WTC11 (cell line): ENCODE data around the gene CXCL6. TPM values are rescaled to one million over a fixed set of nuclear protein-coding genes. Genes with fewer than 3 reads are reported as not detected.

Experiments used
- ATAC-seq: fragments of 200-7000 bp; cut with Tn5 transposase; 2 replicates; pipeline ENCODE4 v1.10.0; 2021; ENCODE audit warnings: mild to moderate bottlenecking, moderate library complexity
- CTCF ChIA-PET: fragments of 300-600 bp; sonication (Branson Sonifier 250); formaldehyde crosslinking; loops from one replicate; lab custom pipeline; 2021; ENCODE audit warnings: antibody characterized with exemption; lab: Charles Lee
- POLR2A ChIA-PET: fragments of 350-600 bp; sonication (Branson Sonifier 250); formaldehyde crosslinking; loops from one replicate; lab custom pipeline; 2021; ENCODE audit warnings: antibody characterized with exemption; lab: Charles Lee
- DNase-seq: peaks from one replicate; pipeline ENCODE4 v3.0.0; 2021; ENCODE audit warnings: low spot score
- H3K27ac Mint-ChIP-seq: 2 replicates; pipeline ENCODE4 v1.8.0; 2021; ENCODE audit warnings: mixed read lengths
- H3K27me3 Mint-ChIP-seq: 2 replicates; pipeline ENCODE4 v1.8.0; 2021; ENCODE audit warnings: low read depth, mild to moderate bottlenecking, moderate library complexity, mixed read lengths
- H3K36me3 Mint-ChIP-seq: 2 replicates; pipeline ENCODE4 v1.8.0; 2021; ENCODE audit warnings: mixed read lengths
- H3K4me1 Mint-ChIP-seq: 2 replicates; pipeline ENCODE4 v1.8.0; 2022; ENCODE audit warnings: mixed read lengths
- H3K4me3 Mint-ChIP-seq: 2 replicates; pipeline ENCODE4 v1.8.0; 2021; ENCODE audit warnings: mild to moderate bottlenecking, moderate library complexity, mixed read lengths
- H3K9me3 Mint-ChIP-seq: 2 replicates; pipeline ENCODE4 v1.8.0; 2021; ENCODE audit warnings: mixed read lengths
- CREB1 ChIP-seq: sonication (generic); formaldehyde crosslinking; IDR thresholded peaks from 2 replicates; pipeline ENCODE4 v1.8.0; 2023; ENCODE audit warnings: mild to moderate bottlenecking, missing genetic modification reagents
- CREM ChIP-seq: sonication (generic); formaldehyde crosslinking; IDR thresholded peaks from 2 replicates; pipeline ENCODE4 v1.8.1; 2022; ENCODE audit warnings: mild to moderate bottlenecking, missing genetic modification reagents, moderate library complexity
- CTCF ChIP-seq: fragments of 200-600 bp; IDR thresholded peaks from 2 replicates; pipeline ENCODE4 v1.8.0; 2022; ENCODE audit warnings: antibody characterized with exemption
- ELF4 ChIP-seq: sonication (generic); formaldehyde crosslinking; IDR thresholded peaks from 2 replicates; pipeline ENCODE4 v1.8.1; 2022; ENCODE audit warnings: low read depth, mild to moderate bottlenecking, moderate library complexity, missing genetic modification reagents
- GRHL2 ChIP-seq: fragments of 250-450 bp; sonication (Bioruptor Pico); IDR thresholded peaks from 2 replicates; pipeline ENCODE4 v1.8.0; 2022; ENCODE audit warnings: mild to moderate bottlenecking, moderate library complexity; ENCODE audit not compliant: insufficient replicate concordance, severe bottlenecking
- MXD4 ChIP-seq: fragments of 250-450 bp; sonication (Bioruptor Pico); IDR thresholded peaks from 2 replicates; pipeline ENCODE4 v1.8.0; 2021; ENCODE audit warnings: mild to moderate bottlenecking, moderate library complexity, borderline replicate concordance
- NFE2L1 ChIP-seq: sonication (generic); formaldehyde crosslinking; IDR thresholded peaks from 2 replicates; pipeline ENCODE4 v1.8.1; 2023; ENCODE audit warnings: missing genetic modification reagents
- NFYB ChIP-seq: sonication (generic); formaldehyde crosslinking; conservative IDR thresholded peaks from 2 replicates; pipeline ENCODE4 v1.8.0; 2022; ENCODE audit warnings: low read depth, missing genetic modification reagents
- NR3C1 ChIP-seq: sonication (generic); formaldehyde crosslinking; conservative IDR thresholded peaks from 2 replicates; pipeline ENCODE4 v1.8.1; 2023; ENCODE audit warnings: low read depth, mild to moderate bottlenecking, missing genetic modification reagents
- OVOL2 ChIP-seq: fragments of 250-450 bp; sonication (Bioruptor Pico); IDR thresholded peaks from 2 replicates; pipeline ENCODE4 v1.9.0; 2021; ENCODE audit warnings: mild to moderate bottlenecking, borderline replicate concordance
- PRRX2 ChIP-seq: fragments of 250-450 bp; sonication (Bioruptor Pico); IDR thresholded peaks from 2 replicates; pipeline ENCODE4 v1.8.0; 2021; ENCODE audit warnings: mild to moderate bottlenecking
- SMAD4 ChIP-seq: sonication (generic); formaldehyde crosslinking; IDR thresholded peaks from 2 replicates; pipeline ENCODE4 v1.8.0; 2022; ENCODE audit warnings: mild to moderate bottlenecking, missing genetic modification reagents
- SP1 ChIP-seq: sonication (generic); formaldehyde crosslinking; conservative IDR thresholded peaks from 2 replicates; pipeline ENCODE4 v1.8.1; 2022; ENCODE audit warnings: missing genetic modification reagents
- ZNF121 ChIP-seq: sonication (generic); formaldehyde crosslinking; IDR thresholded peaks from 2 replicates; pipeline ENCODE4 v1.8.0; 2023; ENCODE audit warnings: missing genetic modification reagents
- ZNF232 ChIP-seq: sonication (generic); formaldehyde crosslinking; IDR thresholded peaks from 2 replicates; pipeline ENCODE4 v1.8.0; 2022; ENCODE audit warnings: mild to moderate bottlenecking, missing genetic modification reagents
- ZNF532 ChIP-seq: fragments of 250-450 bp; sonication (Bioruptor Pico); IDR thresholded peaks from 2 replicates; pipeline ENCODE4 v1.9.0; 2021; ENCODE audit warnings: mild to moderate bottlenecking, borderline replicate concordance
- total RNA-seq: library from RNA; stranded (reverse); gene quantifications from 3 replicates; pipeline ENCODE4 v1.2.3, GENCODE V29; 2021
- TF ChIP-seq, protein P1 (sequence below): sonication (generic); formaldehyde crosslinking; IDR thresholded peaks from 2 replicates; pipeline ENCODE4 v1.8.1; 2023; ENCODE audit warnings: mild to moderate bottlenecking, missing genetic modification reagents
- TF ChIP-seq, protein P2 (sequence below): sonication (generic); formaldehyde crosslinking; IDR thresholded peaks from 2 replicates; pipeline ENCODE4 v1.8.1; 2022; ENCODE audit warnings: missing genetic modification reagents, borderline replicate concordance
- TF ChIP-seq, protein P3 (sequence below): sonication (generic); formaldehyde crosslinking; IDR thresholded peaks from 2 replicates; pipeline ENCODE4 v1.8.0; 2022; ENCODE audit warnings: mild to moderate bottlenecking, missing genetic modification reagents

CXCL6 gene
- total RNA-seq, 1 experiment from 2014 or later, result 4.9 TPM

- TF ChIP-seq ZNF232 (no peak), NFE2L1 (CRISPR knock-in tag) (no peak), OVOL2 (CRISPR knock-in tag) (no peak), MXD4 (CRISPR knock-in tag) (no peak)
- TF ChIP-seq, all 79 proteins: peak for 4
These were observed 32.9 kb downstream of the CXCL6 start, which contains the start of gene CXCL1 (continued) for GRCh38 chr4:73869130-73870055.

DNA sequence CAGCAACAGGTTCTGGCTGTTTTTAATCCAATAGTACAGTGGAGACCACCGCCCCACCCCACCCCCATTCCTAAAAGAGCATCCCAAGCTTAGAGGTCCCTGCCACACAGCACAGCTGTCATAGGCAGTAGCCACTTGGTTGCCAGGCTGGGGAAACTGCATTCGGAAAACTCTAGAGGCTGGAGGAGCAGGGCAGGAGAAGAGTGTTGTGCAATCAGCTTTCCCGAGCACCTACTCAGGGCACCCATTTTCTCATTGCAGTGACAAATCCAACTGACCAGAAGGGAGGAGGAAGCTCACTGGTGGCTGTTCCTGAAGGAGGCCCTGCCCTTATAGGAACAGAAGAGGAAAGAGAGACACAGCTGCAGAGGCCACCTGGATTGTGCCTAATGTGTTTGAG lies 33.8 kb downstream of the CXCL6 start:
- Mint-ChIP-seq H3K36me3 (no peaks in the 10 kb centered on the region), H3K27me3 (peaks cover 37% of the 10 kb centered on the region), H3K4me1 (peaks cover 18% of the 10 kb centered on the region), H3K9me3 (no peaks in the 10 kb centered on the region), H3K27ac (no peak overlapping the region), H3K4me3 (peak overlapping the region; percentile 83)
- TF ChIP-seq CREB1 (CRISPR knock-in tag) (no peak), ZNF532 (no peak), NR3C1 (no peak), MXD4 (CRISPR knock-in tag) (no peak), ZNF121 (CRISPR knock-in tag) (no peak), GRHL2 (CRISPR knock-in tag) (no peak), SMAD4 (CRISPR knock-in tag) (no peak), ELF4 (CRISPR knock-in tag) (no peak), CREM (CRISPR knock-in tag) (no peak), PRRX2 (CRISPR knock-in tag) (no peak), CTCF (no peak), NFYB (CRISPR knock-in tag) (no peak), SP1 (CRISPR knock-in tag) (no peak)
- TF ChIP-seq, protein P1, sequence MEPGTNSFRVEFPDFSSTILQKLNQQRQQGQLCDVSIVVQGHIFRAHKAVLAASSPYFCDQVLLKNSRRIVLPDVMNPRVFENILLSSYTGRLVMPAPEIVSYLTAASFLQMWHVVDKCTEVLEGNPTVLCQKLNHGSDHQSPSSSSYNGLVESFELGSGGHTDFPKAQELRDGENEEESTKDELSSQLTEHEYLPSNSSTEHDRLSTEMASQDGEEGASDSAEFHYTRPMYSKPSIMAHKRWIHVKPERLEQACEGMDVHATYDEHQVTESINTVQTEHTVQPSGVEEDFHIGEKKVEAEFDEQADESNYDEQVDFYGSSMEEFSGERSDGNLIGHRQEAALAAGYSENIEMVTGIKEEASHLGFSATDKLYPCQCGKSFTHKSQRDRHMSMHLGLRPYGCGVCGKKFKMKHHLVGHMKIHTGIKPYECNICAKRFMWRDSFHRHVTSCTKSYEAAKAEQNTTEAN, result no peak
- TF ChIP-seq, protein P2, sequence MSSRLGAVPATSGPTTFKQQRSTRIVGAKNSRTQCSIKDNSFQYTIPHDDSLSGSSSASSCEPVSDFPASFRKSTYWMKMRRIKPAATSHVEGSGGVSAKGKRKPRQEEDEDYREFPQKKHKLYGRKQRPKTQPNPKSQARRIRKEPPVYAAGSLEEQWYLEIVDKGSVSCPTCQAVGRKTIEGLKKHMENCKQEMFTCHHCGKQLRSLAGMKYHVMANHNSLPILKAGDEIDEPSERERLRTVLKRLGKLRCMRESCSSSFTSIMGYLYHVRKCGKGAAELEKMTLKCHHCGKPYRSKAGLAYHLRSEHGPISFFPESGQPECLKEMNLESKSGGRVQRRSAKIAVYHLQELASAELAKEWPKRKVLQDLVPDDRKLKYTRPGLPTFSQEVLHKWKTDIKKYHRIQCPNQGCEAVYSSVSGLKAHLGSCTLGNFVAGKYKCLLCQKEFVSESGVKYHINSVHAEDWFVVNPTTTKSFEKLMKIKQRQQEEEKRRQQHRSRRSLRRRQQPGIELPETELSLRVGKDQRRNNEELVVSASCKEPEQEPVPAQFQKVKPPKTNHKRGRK (CRISPR knock-in tag), result no peak
- TF ChIP-seq, protein P3, sequence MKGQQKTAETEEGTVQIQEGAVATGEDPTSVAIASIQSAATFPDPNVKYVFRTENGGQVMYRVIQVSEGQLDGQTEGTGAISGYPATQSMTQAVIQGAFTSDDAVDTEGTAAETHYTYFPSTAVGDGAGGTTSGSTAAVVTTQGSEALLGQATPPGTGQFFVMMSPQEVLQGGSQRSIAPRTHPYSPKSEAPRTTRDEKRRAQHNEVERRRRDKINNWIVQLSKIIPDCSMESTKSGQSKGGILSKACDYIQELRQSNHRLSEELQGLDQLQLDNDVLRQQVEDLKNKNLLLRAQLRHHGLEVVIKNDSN, result no peak
- ChIA-PET CTCF (interaction anchor here (1.6 to 2.7 kb wide), 2 partner anchors 10 to 264 kb away, joined by 5 to 21 read pairs; no protein-coding TSS in a partner anchor), POLR2A (no interaction called here)
- ATAC-seq, result no peak
- DNase-seq, result no peak
